Fibroblast of the aortic adventitia (primary cell): ENCODE data around the gene SLC25A22. TPM values are rescaled to one million over a fixed set of nuclear protein-coding genes. Genes with fewer than 3 reads are reported as not detected.
A peak's percentile ranks its signal among the peaks of the same experiment; 100 is the strongest.

Experiments used
- DNase-seq: peaks from one replicate; pipeline ENCODE4 v3.0.0-alpha.2; 2010; ENCODE audit warnings: low read depth
- H3K4me3 ChIP-seq: 2 replicates; pipeline ENCODE4 v1.5.1; 2011; ENCODE audit warnings: low read depth, mild to moderate bottlenecking, control low read depth, low read length, moderate library complexity
- CTCF ChIP-seq: IDR thresholded peaks from 2 replicates; pipeline ENCODE4 v1.5.1; 2011; ENCODE audit warnings: mild to moderate bottlenecking, low read length, control low read depth, inconsistent platforms; ENCODE audit not compliant: insufficient read depth
- total RNA-seq: library from RNA; depleted of rRNA; stranded (reverse); fragments of >200 nt; gene quantifications from 2 replicates; pipeline ENCODE4 v1.2.3, GENCODE V29; 2012; ENCODE audit warnings: low replicate concordance

Gene SLC25A22
- total RNA-seq, 1 donor: 16.7 TPM

GRCh38 chr11:764322-765024 lies 33.6 kb downstream of the SLC25A22 start:
- no peak for TF ChIP-seq CTCF
- DNase-seq: no peak

GRCh38 chr11:763549-764321 lies 34.3 kb downstream of the SLC25A22 start:
- no peak overlapping the region for H3K4me3 ChIP-seq
- TF ChIP-seq CTCF: no peak
- DNase-seq: no peak

More at GRCh38 chr11:764322-765024, 33.6 kb downstream of the SLC25A22 start:
- H3K4me3 ChIP-seq: no peak overlapping the region

- TF ChIP-seq CTCF: no peak
- no peak overlapping the region for H3K4me3 ChIP-seq
- DNase-seq: no peak
Measured at GRCh38 chr11:763073-763463, 35.0 kb downstream of the SLC25A22 start.

GRCh38 chr11:762421-763072 lies 35.5 kb downstream of the SLC25A22 start:
- DNase-seq: peak; percentile 73
- peak; percentile 38 for TF ChIP-seq CTCF
- H3K4me3 ChIP-seq: no peak overlapping the region

GRCh38 chr11:761526-762108 lies 36.5 kb downstream of the SLC25A22 start:
- H3K4me3 ChIP-seq: no peak overlapping the region
- DNase-seq: no peak
- TF ChIP-seq CTCF: no peak

- no peak for TF ChIP-seq CTCF
- no peak for DNase-seq
- H3K4me3 ChIP-seq: no peak overlapping the region
Measured at GRCh38 chr11:760236-760635, 37.8 kb downstream of the SLC25A22 start.
